DMS 273 (cell line): ENCODE measurements around the gene PTPRH.

ENCODE experiments used
- DNase-seq: peaks from one replicate; lab custom pipeline; 2025; ENCODE audit not compliant: unreplicated experiment; lab: John Stamatoyannopoulos, UW

The PTPRH gene

DNA sequence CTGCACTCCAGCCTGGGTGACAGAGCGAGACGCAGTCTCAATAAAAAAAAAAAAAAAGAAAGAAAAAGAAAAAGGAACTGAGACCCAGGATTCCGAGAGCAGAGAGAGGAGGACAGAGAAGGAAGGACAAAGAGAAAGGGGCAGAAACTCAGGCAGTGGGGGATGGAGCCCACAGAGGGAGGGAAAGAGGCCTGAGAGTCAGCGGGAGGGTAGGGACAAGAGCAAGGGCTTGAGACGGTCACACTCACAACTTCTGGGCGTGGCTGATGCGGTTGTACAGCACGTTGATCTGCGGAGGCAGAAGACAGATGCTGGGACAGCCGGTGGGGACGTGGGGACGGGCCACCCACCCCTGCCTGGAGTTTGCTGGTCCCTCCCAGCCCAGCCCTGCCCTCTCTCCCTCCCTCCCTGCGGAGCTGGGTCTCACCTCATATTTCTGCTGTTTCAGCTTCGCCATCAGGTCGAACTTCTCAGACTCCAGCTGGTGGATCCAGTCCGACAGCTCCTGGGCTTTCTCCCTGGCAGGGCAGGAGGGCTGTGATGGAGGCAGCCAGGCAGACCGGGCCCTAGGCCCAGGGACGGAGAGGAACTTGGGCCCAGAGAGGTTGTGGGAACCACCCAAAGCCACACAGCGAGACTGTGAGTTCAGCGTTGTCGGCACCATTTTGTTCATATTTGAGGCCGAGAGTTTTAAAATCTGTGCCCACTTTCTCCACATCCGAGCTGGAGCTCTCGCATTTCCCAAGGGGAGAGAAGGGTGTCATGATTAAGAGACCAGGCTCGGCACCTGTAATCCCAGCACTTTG, 75.5 kb downstream of the PTPRH start:
- peak; percentile 57 for DNase-seq

DNA sequence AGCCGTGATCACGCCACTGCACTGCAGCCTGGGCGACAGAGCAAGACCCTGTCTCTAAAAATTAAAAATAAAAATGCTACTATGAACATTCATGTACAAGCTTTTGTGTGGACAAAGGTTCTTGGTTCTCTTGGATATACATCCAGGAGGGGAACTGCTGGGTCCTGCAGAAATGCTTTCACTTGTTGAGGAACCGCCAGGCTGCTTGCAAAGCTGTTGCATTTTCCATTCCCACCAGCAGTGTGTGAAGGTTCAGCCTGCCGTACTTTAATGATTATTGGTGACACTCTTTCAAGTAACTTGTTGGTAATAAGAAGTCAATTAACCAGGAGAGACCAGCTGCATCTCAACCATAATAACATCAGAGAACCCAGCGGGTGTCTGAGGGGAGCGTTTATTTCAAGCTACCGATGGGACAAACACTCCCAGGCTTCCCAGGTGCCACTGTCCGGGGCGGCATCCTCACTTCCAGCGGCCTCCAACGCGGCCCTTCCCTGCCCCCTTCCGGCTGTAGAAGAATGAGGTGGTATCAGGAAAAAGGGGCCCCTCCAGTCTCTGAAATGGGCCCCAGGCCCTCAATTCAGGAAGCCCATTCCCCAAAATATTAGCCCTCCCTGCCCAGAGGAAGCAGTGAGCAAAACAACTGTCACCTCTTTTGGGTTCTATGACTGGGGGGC, 76.7 kb downstream of the PTPRH start:
- DNase-seq = peak; percentile 60

DNA sequence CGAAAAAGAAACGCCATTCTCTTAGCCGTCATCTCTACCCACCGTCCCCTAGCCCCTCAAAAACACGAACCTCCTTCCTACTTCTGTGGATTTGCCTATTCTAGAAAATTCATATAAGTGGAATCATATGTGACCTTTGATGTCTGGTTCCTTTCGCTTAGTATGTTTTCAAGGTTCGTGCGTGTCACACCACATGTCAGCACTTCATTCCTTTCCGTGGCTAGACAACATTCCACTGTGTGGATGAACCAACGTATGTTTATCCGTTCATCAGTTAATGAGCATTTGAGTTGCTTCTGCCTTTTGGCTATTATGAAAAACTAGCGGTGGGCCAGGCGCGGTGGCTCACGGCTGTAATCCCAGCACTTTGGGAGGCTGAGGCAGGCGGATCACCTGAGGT, 77.9 kb downstream of the PTPRH start:
- DNase-seq = no peak
